MM.1S (cell line): ENCODE data around the gene FADD.

Experiments
- DNase-seq: peaks from one replicate; pipeline ENCODE4 v3.0.0-alpha.2; 2015
- H2AFZ ChIP-seq: fragments of 300-600 bp; sonication (generic); 2 replicates; pipeline ENCODE4 v1.6.0; 2016; ENCODE audit warnings: antibody characterized with exemption, low read length
- H3F3A ChIP-seq: fragments of 300-600 bp; sonication (generic); 2 replicates; pipeline ENCODE4 v1.6.1; 2016; ENCODE audit warnings: mild to moderate bottlenecking, antibody characterized with exemption, low read length, moderate library complexity, mixed read lengths; ENCODE audit not compliant: insufficient read depth
- H3K27ac ChIP-seq: fragments of 300-600 bp; sonication (generic); 2 replicates; pipeline ENCODE4 v1.5.1; 2016; ENCODE audit warnings: mild to moderate bottlenecking, low read length
- H3K27me3 ChIP-seq: fragments of 300-600 bp; sonication (generic); replicated peaks from 2 replicates; pipeline ENCODE4 v1.6.0; 2016; ENCODE audit warnings: low read length; ENCODE audit not compliant: insufficient read depth
- H3K36me3 ChIP-seq: fragments of 300-600 bp; sonication (generic); replicated peaks from 2 replicates; pipeline ENCODE4 v1.6.1; 2016; ENCODE audit warnings: mild to moderate bottlenecking, low read length, mixed read lengths; ENCODE audit not compliant: insufficient read depth
- H3K4me1 ChIP-seq: fragments of 300-600 bp; sonication (generic); 2 replicates; pipeline ENCODE4 v1.6.1; 2016; ENCODE audit warnings: low read length, mixed read lengths
- H3K4me2 ChIP-seq: fragments of 300-600 bp; sonication (generic); 2 replicates; pipeline ENCODE4 v1.6.0; 2016; ENCODE audit warnings: low read depth, low read length
- H3K4me3 ChIP-seq: fragments of 300-600 bp; sonication (generic); 2 replicates; pipeline ENCODE4 v1.5.1; 2016; ENCODE audit warnings: low read length, mixed read lengths
- H3K79me2 ChIP-seq: fragments of 300-600 bp; sonication (generic); 2 replicates; pipeline ENCODE4 v1.6.1; 2016; ENCODE audit warnings: mixed run types, low read length, mixed read lengths
- H3K9ac ChIP-seq: fragments of 300-600 bp; sonication (generic); 2 replicates; pipeline ENCODE4 v1.6.1; 2016; ENCODE audit warnings: low read length, mixed read lengths
- H3K9me2 ChIP-seq: fragments of 300-600 bp; sonication (generic); replicated peaks from 2 replicates; pipeline ENCODE4 v1.6.1; 2016; ENCODE audit warnings: mild to moderate bottlenecking, low read length, mixed read lengths; ENCODE audit not compliant: insufficient read depth
- H3K9me3 ChIP-seq: fragments of 300-600 bp; sonication (generic); replicated peaks from 2 replicates; pipeline ENCODE4 v1.6.1; 2016; ENCODE audit warnings: mild to moderate bottlenecking, low read length, mixed read lengths; ENCODE audit not compliant: insufficient read depth
- H4K20me1 ChIP-seq: fragments of 300-600 bp; sonication (generic); 2 replicates; pipeline ENCODE4 v1.6.1; 2016; ENCODE audit warnings: mild to moderate bottlenecking, low read length, moderate library complexity, mixed read lengths; ENCODE audit not compliant: insufficient read depth
- EZH2 ChIP-seq: fragments of 300-600 bp; sonication (generic); optimal IDR thresholded peaks from 2 replicates; pipeline ENCODE3; 2017; ENCODE audit warnings: low read depth, mild to moderate bottlenecking, antibody characterized with exemption, low read length, mixed read lengths
- EZH2phosphoT487 ChIP-seq: fragments of 300-600 bp; sonication (generic); IDR thresholded peaks from 2 replicates; pipeline ENCODE4 v1.6.1; 2018; ENCODE audit warnings: antibody characterized with exemption, low read length
- TF ChIP-seq, protein P1 (sequence below): fragments of 300-600 bp; sonication (generic); IDR thresholded peaks from 2 replicates; pipeline ENCODE4 v1.5.1; 2016; ENCODE audit warnings: antibody characterized with exemption, low read length, mixed read lengths

FADD gene

DNA sequence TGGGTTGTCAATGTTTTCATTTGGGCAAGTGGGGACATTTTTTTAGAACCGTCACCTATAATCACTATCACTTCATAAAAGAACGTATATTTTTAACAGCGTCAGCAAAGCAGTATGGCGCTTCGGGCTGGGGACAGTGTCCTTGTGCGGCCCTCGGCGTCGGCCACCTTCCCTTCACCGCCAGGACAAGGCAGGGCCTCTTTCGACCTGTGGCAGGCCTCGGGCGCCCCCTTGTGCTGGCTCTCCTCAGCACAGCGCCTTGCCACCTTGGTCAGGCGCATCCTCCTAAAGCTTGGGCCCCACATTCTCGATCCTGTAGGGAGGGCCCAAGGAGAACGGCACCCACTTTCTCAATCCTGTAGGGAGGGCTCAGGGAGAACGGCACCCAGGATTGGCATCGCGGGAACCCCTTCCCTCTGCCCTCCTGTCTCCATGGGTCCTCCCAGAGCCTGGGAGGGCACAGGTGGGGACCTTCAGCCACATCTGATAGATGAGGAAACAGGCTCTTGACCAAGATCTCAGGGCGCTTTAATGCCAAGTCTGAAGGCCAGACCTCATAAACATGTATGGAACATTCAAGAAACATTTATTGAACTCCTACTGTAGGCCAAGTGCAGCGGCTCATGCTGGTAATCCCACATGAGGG lies 11.5 kb upstream of the FADD start:
- Histone ChIP-seq H3K36me3 (no peaks in the 10 kb centered on the region), H3K4me2 (peak overlapping the region; percentile 29; the same call in 1 of the 2 replicates), H2AFZ (0 out of 2 replicates have a peak overlapping the region, but pooled peaks have one; percentile 24), H4K20me1 (no peaks in the 10 kb centered on the region), H3K9me2 (no peaks in the 10 kb centered on the region), H3F3A (no peaks in the 10 kb centered on the region), H3K4me3 (no peak overlapping the region), H3K9ac (no peak overlapping the region), H3K9me3 (no peaks in the 10 kb centered on the region), H3K4me1 (no peaks in the 10 kb centered on the region), H3K79me2 (no peaks in the 10 kb centered on the region), H3K27me3 (peaks cover 56% of the 10 kb centered on the region), H3K27ac (no peak overlapping the region)
- peak; percentile 61 for DNase-seq
- TF ChIP-seq, protein P1, sequence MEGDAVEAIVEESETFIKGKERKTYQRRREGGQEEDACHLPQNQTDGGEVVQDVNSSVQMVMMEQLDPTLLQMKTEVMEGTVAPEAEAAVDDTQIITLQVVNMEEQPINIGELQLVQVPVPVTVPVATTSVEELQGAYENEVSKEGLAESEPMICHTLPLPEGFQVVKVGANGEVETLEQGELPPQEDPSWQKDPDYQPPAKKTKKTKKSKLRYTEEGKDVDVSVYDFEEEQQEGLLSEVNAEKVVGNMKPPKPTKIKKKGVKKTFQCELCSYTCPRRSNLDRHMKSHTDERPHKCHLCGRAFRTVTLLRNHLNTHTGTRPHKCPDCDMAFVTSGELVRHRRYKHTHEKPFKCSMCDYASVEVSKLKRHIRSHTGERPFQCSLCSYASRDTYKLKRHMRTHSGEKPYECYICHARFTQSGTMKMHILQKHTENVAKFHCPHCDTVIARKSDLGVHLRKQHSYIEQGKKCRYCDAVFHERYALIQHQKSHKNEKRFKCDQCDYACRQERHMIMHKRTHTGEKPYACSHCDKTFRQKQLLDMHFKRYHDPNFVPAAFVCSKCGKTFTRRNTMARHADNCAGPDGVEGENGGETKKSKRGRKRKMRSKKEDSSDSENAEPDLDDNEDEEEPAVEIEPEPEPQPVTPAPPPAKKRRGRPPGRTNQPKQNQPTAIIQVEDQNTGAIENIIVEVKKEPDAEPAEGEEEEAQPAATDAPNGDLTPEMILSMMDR, result peak; percentile 82
- TF ChIP-seq EZH2phosphoT487, result no peak

DNA sequence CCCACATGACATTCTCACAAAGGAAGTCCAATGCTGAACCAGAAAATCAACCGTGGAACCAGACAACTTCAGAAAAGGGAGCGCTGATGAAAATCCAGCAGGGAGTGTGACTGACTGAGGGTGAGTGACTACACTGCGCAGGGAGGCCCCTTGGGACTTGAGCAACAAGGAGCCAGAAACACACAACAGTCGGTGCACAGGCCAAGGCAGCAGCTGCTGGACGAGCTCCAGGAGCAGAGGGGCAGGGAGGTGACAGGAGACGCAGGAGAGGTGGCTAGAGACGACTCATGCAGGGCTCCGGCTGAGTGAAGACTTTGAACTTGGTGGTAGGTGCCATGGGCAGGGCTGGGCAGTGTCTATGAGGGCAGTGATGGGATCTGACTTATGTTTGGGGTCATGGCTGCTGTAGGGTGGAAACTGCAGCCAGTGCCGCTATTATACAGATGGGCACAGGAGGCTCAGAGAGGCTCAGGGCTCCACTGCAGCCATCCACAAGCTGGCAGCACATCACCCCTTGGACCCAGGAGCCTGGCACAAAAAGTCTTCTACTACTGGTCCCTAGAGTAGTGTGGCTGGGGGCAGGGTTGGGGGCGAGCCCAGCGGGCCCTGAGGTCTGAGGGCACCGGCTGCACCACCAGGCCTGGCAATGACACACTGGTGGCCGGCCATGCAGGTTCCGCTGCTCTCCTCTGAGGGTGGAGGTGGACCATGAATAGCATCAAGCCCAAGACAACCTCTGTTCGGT lies 10.3 kb upstream of the FADD start:
- Histone ChIP-seq H3K27ac (no peak overlapping the region), H3K9me2 (no peaks in the 10 kb centered on the region), H3K4me1 (no peaks in the 10 kb centered on the region), H2AFZ (no peak overlapping the region), H4K20me1 (no peaks in the 10 kb centered on the region), H3K9ac (no peak overlapping the region), H3K4me2 (no peak overlapping the region), H3K36me3 (no peaks in the 10 kb centered on the region), H3K79me2 (no peaks in the 10 kb centered on the region), H3F3A (no peaks in the 10 kb centered on the region), H3K27me3 (peaks cover 47% of the 10 kb centered on the region), H3K9me3 (no peaks in the 10 kb centered on the region), H3K4me3 (no peak overlapping the region)
- no peak for DNase-seq
- TF ChIP-seq EZH2phosphoT487 (no peak), EZH2 (no peak)
- TF ChIP-seq, protein P1, result no peak

DNA sequence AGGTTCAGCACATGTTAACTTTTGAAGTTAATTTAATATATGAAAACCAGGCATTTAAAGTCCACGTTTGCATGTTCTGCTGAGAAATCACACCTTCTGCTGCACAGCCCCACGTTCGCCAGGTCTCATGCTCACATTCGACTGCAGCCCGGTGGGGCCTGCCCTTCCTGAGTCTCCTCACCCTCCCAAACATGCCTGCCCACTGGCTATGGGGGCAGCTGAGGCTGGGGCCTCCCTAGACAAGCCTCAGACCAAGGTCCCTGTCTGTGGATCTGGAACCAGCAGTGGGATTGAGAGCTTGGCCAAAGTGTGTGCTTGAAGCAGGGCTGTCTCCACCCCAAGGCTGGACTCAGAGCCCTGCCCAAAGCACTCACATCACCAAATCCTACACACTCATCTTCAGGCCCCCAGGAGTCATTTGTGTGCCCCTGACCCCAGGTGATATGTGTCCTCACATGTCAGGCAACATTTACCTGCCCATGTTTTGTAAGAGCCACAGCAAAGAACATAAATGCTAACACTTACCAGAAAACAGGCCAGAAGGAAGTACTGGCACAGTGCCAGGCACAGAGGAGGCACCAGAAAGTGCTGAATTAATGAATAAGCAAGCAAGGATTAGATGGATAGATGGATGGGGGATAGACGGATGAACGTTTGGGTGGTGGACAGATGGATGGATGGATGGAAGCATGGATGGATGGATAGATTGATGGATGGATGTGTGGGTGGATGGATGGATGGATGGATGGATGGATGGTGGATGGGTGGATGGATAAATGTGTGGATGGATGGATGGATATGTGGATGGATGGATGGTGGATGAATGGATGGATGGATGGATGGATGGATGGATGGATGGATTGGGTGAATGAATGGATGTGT lies 9.4 kb upstream of the FADD start:
- no peak overlapping the region for H2AFZ ChIP-seq
- H3K9ac ChIP-seq, result no peak overlapping the region
- no peak overlapping the region for H3K4me3 ChIP-seq
- no peaks in the 10 kb centered on the region for H3F3A ChIP-seq
- DNase-seq, result no peak
- H3K4me1 ChIP-seq, result no peaks in the 10 kb centered on the region
- no peaks in the 10 kb centered on the region for H3K9me2 ChIP-seq
- H3K27ac ChIP-seq, result no peak overlapping the region
- no peaks in the 10 kb centered on the region for H3K9me3 ChIP-seq
- TF ChIP-seq EZH2phosphoT487 (no peak), EZH2 (no peak)
- TF ChIP-seq, protein P1, result no peak
- no peaks in the 10 kb centered on the region for H4K20me1 ChIP-seq
- no peak overlapping the region for H3K4me2 ChIP-seq
- H3K27me3 ChIP-seq, result peaks cover 43% of the 10 kb centered on the region
- no peaks in the 10 kb centered on the region for H3K79me2 ChIP-seq
- no peaks in the 10 kb centered on the region for H3K36me3 ChIP-seq
